Neuronal stem cell (in vitro differentiated cells): ENCODE measurements around the gene RHOA.
"Not testable (repeated sequence)": the region's sequence is repeated elsewhere in the genome, so short reads cannot be mapped to it uniquely, and the experiment has no call there.

Experiments used
- DNase-seq: peaks from one replicate; pipeline ENCODE4 v3.0.0-alpha.2; 2013; ENCODE audit warnings: low spot score
- H2AFZ ChIP-seq: one replicate; pipeline ENCODE4 v1.6.1; 2013; ENCODE audit warnings: mild to moderate bottlenecking, low read length, inconsistent platforms
- H2AK5ac ChIP-seq: 2 replicates; pipeline ENCODE4 v1.6.1; 2013; ENCODE audit warnings: low read depth, mild to moderate bottlenecking, inconsistent platforms, low read length, moderate library complexity, mixed read lengths
- H2BK120ac ChIP-seq: 2 replicates; pipeline ENCODE4 v1.6.1; 2013; ENCODE audit warnings: low read depth, mild to moderate bottlenecking, inconsistent platforms, low read length, moderate library complexity, mixed read lengths
- H2BK12ac ChIP-seq: one replicate; pipeline ENCODE4 v1.6.1; 2013; ENCODE audit warnings: low read length, inconsistent platforms
- H2BK15ac ChIP-seq: 2 replicates; pipeline ENCODE4 v1.6.1; 2013; ENCODE audit warnings: mild to moderate bottlenecking, low read length, inconsistent platforms, mixed read lengths
- H2BK5ac ChIP-seq: one replicate; pipeline ENCODE4 v1.6.1; 2013; ENCODE audit warnings: inconsistent platforms, mild to moderate bottlenecking, low read length, moderate library complexity
- H3K14ac ChIP-seq: one replicate; pipeline ENCODE4 v1.6.1; 2013; ENCODE audit warnings: low read length, inconsistent platforms
- H3K18ac ChIP-seq: 2 replicates; pipeline ENCODE4 v1.6.1; 2013; ENCODE audit warnings: low read length, inconsistent platforms
- H3K23ac ChIP-seq: 2 replicates; pipeline ENCODE4 v1.6.1; 2013; ENCODE audit warnings: low read depth, mild to moderate bottlenecking, mixed read lengths, low read length, inconsistent platforms; ENCODE audit not compliant: poor library complexity
- H3K27ac ChIP-seq: replicated peaks from 3 replicates; pipeline ENCODE4 v1.5.1; 2013; ENCODE audit warnings: low read length, inconsistent platforms
- H3K27me3 ChIP-seq, 3 experiments: 2 replicates each; pipeline ENCODE4 v1.6.1; 2013; ENCODE audit warnings: low read length in 3 of 3, mild to moderate bottlenecking in 2 of 3, inconsistent platforms in 1 of 3, low read depth in 1 of 3, mixed read lengths in 1 of 3, moderate library complexity in 1 of 3; ENCODE audit not compliant: control insufficient read depth in 3 of 3, insufficient read depth in 3 of 3
- H3K36me3 ChIP-seq, 2 donors: replicated peaks in 1 of 2; 2 replicates each; pipeline ENCODE4 v1.6.1; 2013; ENCODE audit warnings: low read length in 2 of 2; ENCODE audit not compliant: control insufficient read depth in 2 of 2, insufficient read depth in 2 of 2
- H3K4ac ChIP-seq: 2 replicates; pipeline ENCODE4 v1.6.1; 2013; ENCODE audit warnings: inconsistent platforms, mild to moderate bottlenecking, low read length, moderate library complexity
- H3K4me1 ChIP-seq, 2 donors: 1 replicate in 1 of 2; 2 replicates in 1 of 2; pipeline ENCODE4 v1.6.1; 2013; ENCODE audit warnings: low read length in 2 of 2, low read depth in 1 of 2; ENCODE audit not compliant: control insufficient read depth in 2 of 2, insufficient read depth in 1 of 2
- H3K4me2 ChIP-seq: one replicate; pipeline ENCODE4 v1.6.1; 2013; ENCODE audit warnings: mild to moderate bottlenecking, low read length, inconsistent platforms; ENCODE audit not compliant: insufficient read depth, poor library complexity, severe bottlenecking
- H3K4me3 ChIP-seq, 2 donors: 2 replicates each; pipeline ENCODE4 v1.5.1; 2013; ENCODE audit warnings: low read length in 2 of 2, mild to moderate bottlenecking in 2 of 2, inconsistent platforms in 1 of 2, moderate library complexity in 1 of 2
- H3K79me1 ChIP-seq: one replicate; pipeline ENCODE4 v1.6.1; 2013; ENCODE audit warnings: low read depth, mild to moderate bottlenecking, inconsistent platforms, low read length, moderate library complexity
- H3K9ac ChIP-seq: one replicate; pipeline ENCODE4 v1.6.1; 2013; ENCODE audit warnings: mild to moderate bottlenecking, low read depth, low read length, inconsistent platforms; ENCODE audit not compliant: poor library complexity
- H3K9me3 ChIP-seq, 2 donors: replicated peaks in 1 of 2; 2 replicates each; pipeline versions ENCODE3 to v1.6.1; 2013; ENCODE audit warnings: low read length in 2 of 2, mild to moderate bottlenecking in 2 of 2, inconsistent platforms in 1 of 2, low read depth in 1 of 2, mixed read lengths in 1 of 2, moderate library complexity in 1 of 2; ENCODE audit not compliant: control insufficient read depth in 2 of 2, insufficient read depth in 1 of 2
- H4K8ac ChIP-seq: one replicate; pipeline ENCODE4 v1.6.1; 2013; ENCODE audit warnings: low read depth, mild to moderate bottlenecking, inconsistent platforms, low read length, moderate library complexity
- H4K91ac ChIP-seq: one replicate; pipeline ENCODE4 v1.6.1; 2013; ENCODE audit warnings: low read length, low read depth, mild to moderate bottlenecking, inconsistent platforms; ENCODE audit not compliant: poor library complexity
- WGBS, 2 donors: extraction: QIAGEN DNeasy Blood & Tissue Kit; methylation state at CpG; one replicate each; pipeline ENCODE4 v1.1.7; 2013; ENCODE audit warnings: missing lambda C conversion rate in 2 of 2, mixed read lengths in 1 of 2; ENCODE audit not compliant: insufficient read length in 2 of 2, insufficient replicate concordance in 1 of 2; ENCODE audit errors: extremely low coverage in 2 of 2; 5-methylcytosine and 5-hydroxymethylcytosine counted together

The RHOA gene

GRCh38 chr3:49328350-49328749 lies 83.4 kb downstream of the RHOA start:
- not testable (repeated sequence) for H3K27ac ChIP-seq, H3K9ac ChIP-seq, H2BK12ac ChIP-seq, H3K79me1 ChIP-seq, H3K4me1 ChIP-seq, H2BK5ac ChIP-seq, H3K4me2 ChIP-seq, H2AK5ac ChIP-seq, H3K4ac ChIP-seq, H2BK15ac ChIP-seq, H4K91ac ChIP-seq, DNase-seq, H3K14ac ChIP-seq, H3K9me3 ChIP-seq, H3K18ac ChIP-seq, H2AFZ ChIP-seq, H3K27me3 ChIP-seq, H2BK120ac ChIP-seq, H3K23ac ChIP-seq, H4K8ac ChIP-seq, H3K4me3 ChIP-seq
- WGBS, 2 donors, result no CpG with 5 or more reads among the region's 2 CpGs
- peaks cover 25 to 87% of the 10 kb centered on the region in 2 donors for H3K36me3 ChIP-seq

GRCh38 chr3:49327485-49327884 lies 84.3 kb downstream of the RHOA start:
- H3K4me1 ChIP-seq, result no peaks in the 10 kb centered on the region
- no peak overlapping the region for H3K23ac ChIP-seq
- peaks cover 24 to 85% of the 10 kb centered on the region in 2 donors for H3K36me3 ChIP-seq
- H3K9me3 ChIP-seq, result no peaks in the 10 kb centered on the region
- no peak overlapping the region for H3K4me3 ChIP-seq
- H3K14ac ChIP-seq, result no peak overlapping the region
- no peak overlapping the region for H2AK5ac ChIP-seq
- H2BK120ac ChIP-seq, result no peak overlapping the region
- H2AFZ ChIP-seq, result no peak overlapping the region
- no peak overlapping the region for H4K8ac ChIP-seq
- H3K18ac ChIP-seq, result no peak overlapping the region
- no peaks in the 10 kb centered on the region for H3K79me1 ChIP-seq
- H3K9ac ChIP-seq, result no peak overlapping the region
- H2BK5ac ChIP-seq, result no peak overlapping the region
- H4K91ac ChIP-seq, result no peak overlapping the region
- H2BK15ac ChIP-seq, result no peak overlapping the region
- no peak overlapping the region for H2BK12ac ChIP-seq
- no peak for DNase-seq
- H3K27ac ChIP-seq, result no peak overlapping the region
- no peak overlapping the region for H3K4me2 ChIP-seq
- no CpG with 5 or more reads among the region's 7 CpGs for WGBS, 2 donors
- H3K27me3 ChIP-seq, result no peaks in the 10 kb centered on the region
- no peak overlapping the region for H3K4ac ChIP-seq

- Histone ChIP-seq H2BK120ac (no peak overlapping the region), H3K18ac (no peak overlapping the region), H3K36me3 (peaks cover 30 to 91% of the 10 kb centered on the region in 2 donors), H3K27me3 (no peaks in the 10 kb centered on the region), H3K23ac (no peak overlapping the region), H3K9me3 (no peaks in the 10 kb centered on the region), H4K8ac (no peak overlapping the region), H3K4me2 (no peak overlapping the region), H2BK15ac (no peak overlapping the region), H3K4me1 (no peaks in the 10 kb centered on the region), H2BK5ac (no peak overlapping the region), H2BK12ac (no peak overlapping the region), H4K91ac (no peak overlapping the region), H3K14ac (no peak overlapping the region), H2AFZ (no peak overlapping the region), H3K9ac (no peak overlapping the region), H3K79me1 (no peaks in the 10 kb centered on the region), H3K4me3 (no peak overlapping the region), H2AK5ac (no peak overlapping the region), H3K4ac (no peak overlapping the region), H3K27ac (no peak overlapping the region)
- no peak for DNase-seq
- WGBS, 2 donors, result no CpG with 5 or more reads among the region's 7 CpGs
Observed at GRCh38 chr3:49324768-49325167, 87.0 kb downstream of the RHOA start.

- H3K14ac ChIP-seq, result no peak overlapping the region
- H2AFZ ChIP-seq, result no peak overlapping the region
- H3K4me3 ChIP-seq, result no peak overlapping the region
- H3K23ac ChIP-seq, result peak overlapping the region; percentile 43
- H3K36me3 ChIP-seq, result peaks cover 18 to 80% of the 10 kb centered on the region in 2 donors
- no peak overlapping the region for H2BK12ac ChIP-seq
- H2BK120ac ChIP-seq, result peak overlapping the region; percentile 8
- H3K4ac ChIP-seq, result no peak overlapping the region
- no peaks in the 10 kb centered on the region for H3K27me3 ChIP-seq
- WGBS, 2 donors, result no CpG with 5 or more reads among the region's 16 CpGs
- no peak for DNase-seq
- H3K9me3 ChIP-seq, result no peaks in the 10 kb centered on the region
- no peak overlapping the region for H2BK5ac ChIP-seq
- H3K18ac ChIP-seq, result no peak overlapping the region
- H4K8ac ChIP-seq, result no peak overlapping the region
- no peak overlapping the region for H3K4me2 ChIP-seq
- no peak overlapping the region for H2BK15ac ChIP-seq
- no peak overlapping the region for H3K27ac ChIP-seq
- H3K79me1 ChIP-seq, result no peaks in the 10 kb centered on the region
- no peak overlapping the region for H2AK5ac ChIP-seq
- H3K4me1 ChIP-seq, result no peaks in the 10 kb centered on the region
- H4K91ac ChIP-seq, result no peak overlapping the region
- peak overlapping the region; percentile 44 for H3K9ac ChIP-seq
Observed at GRCh38 chr3:49316696-49317457, 94.9 kb downstream of the RHOA start.
